ENCODE data around the gene FAM118A. TPM values are rescaled to one million over a fixed set of nuclear protein-coding genes. Genes with fewer than 3 reads are reported as not detected.
A peak's percentile ranks its signal among the peaks of the same experiment; 100 is the strongest.

The FAM118A gene
- total and polyA plus RNA-seq, 2 experiments from 2014 or later, result 227 to 240 TPM

DNA sequence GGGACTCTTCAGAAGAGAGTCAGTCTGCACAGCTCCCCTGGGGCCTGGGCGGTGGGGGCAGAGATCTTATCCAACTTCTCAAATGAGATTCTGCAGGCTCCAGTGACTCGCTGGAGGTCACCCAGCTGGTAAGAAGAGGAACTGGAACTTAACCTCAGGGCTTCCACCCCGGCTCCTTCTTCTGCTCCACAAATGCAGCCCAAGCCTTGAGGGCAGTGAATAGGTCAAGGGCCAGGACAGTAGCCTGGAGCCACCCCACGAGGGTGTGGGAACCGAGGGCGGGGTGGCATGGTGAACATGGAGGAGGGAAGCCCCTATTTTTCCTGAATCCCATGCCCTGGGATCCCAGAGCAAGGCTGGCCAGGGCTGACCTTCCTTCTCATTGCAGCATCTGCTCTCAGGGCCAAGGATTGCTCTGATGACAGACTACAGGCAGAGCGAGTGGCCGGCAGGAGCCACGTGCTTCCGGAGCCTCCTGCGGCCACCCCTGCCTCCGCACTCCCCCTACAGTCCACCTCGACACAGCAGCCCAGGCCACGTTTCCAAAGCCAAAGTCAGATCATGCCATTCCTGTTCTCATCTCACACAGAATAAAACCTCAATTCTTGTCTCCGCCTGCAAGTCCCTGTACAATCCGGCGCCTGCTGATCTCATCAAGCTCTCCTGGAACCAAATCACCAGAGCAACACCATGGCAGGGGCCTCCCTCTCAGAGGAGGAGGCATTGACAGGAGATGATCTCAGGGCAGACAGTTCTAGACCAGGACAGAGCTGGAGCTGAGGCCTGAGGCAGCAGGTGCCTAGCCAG is 46.1 kb upstream of the FAM118A start:
- Histone ChIP-seq H3K4me3 (no peak overlapping the region), H3K4me1 (ENCODE audit: low read depth) (no peaks in the 10 kb centered on the region), H3K9me3 (ENCODE audit: low read depth) (no peaks in the 10 kb centered on the region), H3K27me3 (no peaks in the 10 kb centered on the region), H3K27ac (no peak overlapping the region), H3K36me3 (no peaks in the 10 kb centered on the region)
- DNase-seq (ENCODE audit: low read depth in 1 of 2, low spot score in 1 of 2), result peak; percentile 89 to 90
- TF ChIP-seq, protein P1, sequence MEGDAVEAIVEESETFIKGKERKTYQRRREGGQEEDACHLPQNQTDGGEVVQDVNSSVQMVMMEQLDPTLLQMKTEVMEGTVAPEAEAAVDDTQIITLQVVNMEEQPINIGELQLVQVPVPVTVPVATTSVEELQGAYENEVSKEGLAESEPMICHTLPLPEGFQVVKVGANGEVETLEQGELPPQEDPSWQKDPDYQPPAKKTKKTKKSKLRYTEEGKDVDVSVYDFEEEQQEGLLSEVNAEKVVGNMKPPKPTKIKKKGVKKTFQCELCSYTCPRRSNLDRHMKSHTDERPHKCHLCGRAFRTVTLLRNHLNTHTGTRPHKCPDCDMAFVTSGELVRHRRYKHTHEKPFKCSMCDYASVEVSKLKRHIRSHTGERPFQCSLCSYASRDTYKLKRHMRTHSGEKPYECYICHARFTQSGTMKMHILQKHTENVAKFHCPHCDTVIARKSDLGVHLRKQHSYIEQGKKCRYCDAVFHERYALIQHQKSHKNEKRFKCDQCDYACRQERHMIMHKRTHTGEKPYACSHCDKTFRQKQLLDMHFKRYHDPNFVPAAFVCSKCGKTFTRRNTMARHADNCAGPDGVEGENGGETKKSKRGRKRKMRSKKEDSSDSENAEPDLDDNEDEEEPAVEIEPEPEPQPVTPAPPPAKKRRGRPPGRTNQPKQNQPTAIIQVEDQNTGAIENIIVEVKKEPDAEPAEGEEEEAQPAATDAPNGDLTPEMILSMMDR (IDR thresholded peaks at IDR 0.05; ENCODE audit: low read depth, low read length), result peak; percentile 87

- TF ChIP-seq, protein P1 (IDR thresholded peaks at IDR 0.05; ENCODE audit: low read depth, low read length), result no peak
- Histone ChIP-seq H3K4me1 (ENCODE audit: low read depth) (no peaks in the 10 kb centered on the region), H3K27ac (no peak overlapping the region), H3K9me3 (ENCODE audit: low read depth) (no peaks in the 10 kb centered on the region), H3K27me3 (no peaks in the 10 kb centered on the region), H3K4me3 (no peak overlapping the region), H3K36me3 (no peaks in the 10 kb centered on the region)
- peak in 1 of 2 donors; percentile 33 for DNase-seq (ENCODE audit: low read depth in 1 of 2, low spot score in 1 of 2)
Measured at GRCh38 chr22:45265535-45265934, 44.2 kb upstream of the FAM118A start.

DNA sequence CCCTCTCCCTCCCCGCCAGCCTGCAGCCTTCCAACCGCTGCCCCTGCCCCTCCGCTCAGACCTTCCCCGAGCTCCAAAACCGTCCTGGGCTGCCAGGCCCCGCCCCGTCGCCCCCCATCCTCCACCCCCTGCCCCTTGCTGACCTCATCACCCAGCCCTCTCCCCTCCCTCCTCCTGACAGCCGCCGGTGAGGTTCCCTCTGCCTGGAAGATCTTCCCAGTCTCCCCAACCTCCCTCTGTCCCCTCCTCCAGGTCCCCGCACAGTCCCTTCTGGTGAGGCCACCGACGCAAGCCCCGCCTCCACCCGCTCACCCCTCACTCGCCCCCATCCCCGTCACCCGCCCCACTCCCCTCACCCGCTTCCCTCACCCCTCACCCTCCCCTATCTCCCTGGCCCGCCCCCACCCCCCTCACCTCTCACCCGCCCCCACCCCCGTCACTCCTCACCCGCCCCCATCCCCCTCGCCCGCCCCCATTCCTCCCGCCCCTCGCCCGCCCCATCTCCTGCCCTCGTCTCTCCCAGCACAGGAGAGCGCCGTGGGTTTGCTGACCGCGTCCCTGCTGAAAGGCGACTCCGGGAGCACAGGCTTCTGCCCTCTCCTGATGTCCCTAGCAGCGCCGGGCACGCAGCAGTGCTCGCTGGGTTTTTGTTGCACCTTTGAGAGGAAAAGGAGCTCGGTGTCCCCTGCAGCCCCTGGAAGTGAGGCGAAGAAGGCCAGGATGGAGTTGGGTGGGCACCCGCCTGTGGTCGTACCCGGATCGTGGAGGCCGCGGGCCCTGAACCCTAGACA is 41.4 kb upstream of the FAM118A start:
- Histone ChIP-seq H3K36me3 (no peaks in the 10 kb centered on the region), H3K4me3 (peak overlapping the region; percentile 60), H3K27ac (no peak overlapping the region), H3K27me3 (no peaks in the 10 kb centered on the region), H3K9me3 (ENCODE audit: low read depth) (no peaks in the 10 kb centered on the region), H3K4me1 (ENCODE audit: low read depth) (peaks cover 13% of the 10 kb centered on the region)
- peak; percentile 21 to 82 for DNase-seq (ENCODE audit: low read depth in 1 of 2, low spot score in 1 of 2)
- TF ChIP-seq, protein P1 (IDR thresholded peaks at IDR 0.05; ENCODE audit: low read depth, low read length), result no peak

DNA sequence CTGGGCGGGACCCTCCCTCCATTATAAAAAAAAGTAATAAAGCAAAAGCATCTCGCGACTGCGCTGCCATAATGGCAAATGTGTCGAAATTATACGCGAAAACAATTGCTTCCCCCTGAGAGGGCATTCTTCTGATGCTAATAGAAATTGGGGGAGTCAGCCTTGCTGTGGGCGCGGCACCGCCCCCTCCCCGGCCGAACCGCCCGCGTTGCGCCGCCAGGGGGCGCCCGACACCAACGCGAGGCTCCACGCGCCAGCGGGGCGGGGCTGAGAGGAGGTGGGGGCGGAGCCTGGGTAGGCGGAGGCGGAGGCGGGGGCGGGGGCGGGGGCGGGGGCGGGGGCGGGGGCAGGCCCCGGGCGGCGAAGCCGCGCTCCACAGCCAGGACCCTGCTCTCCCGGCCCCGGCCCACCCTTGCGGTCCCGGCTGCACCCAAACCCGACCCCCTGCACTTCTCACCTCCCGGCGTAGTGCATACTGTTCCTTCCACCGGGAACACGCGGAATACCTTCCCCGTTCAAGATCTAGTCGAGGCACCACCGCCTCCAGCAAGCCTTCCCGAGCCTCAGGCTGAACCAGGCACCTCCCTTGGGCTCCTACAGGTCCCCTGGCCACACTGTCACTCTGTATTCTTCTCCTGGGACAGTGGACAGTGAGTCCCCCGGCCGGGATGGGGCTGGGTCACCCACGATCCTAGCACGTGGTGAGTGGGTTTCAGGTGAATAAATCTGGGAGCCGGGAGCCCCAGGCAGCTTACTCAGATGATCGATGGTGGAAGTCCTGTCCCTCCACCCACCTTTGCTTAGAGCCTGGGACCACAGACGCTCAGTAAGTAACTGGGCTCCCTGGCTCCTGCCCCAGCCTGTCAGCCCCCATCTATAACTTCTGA is 40.5 kb upstream of the FAM118A start:
- Histone ChIP-seq H3K36me3 (no peaks in the 10 kb centered on the region), H3K27me3 (no peaks in the 10 kb centered on the region), H3K27ac (no peak overlapping the region), H3K4me1 (ENCODE audit: low read depth) (peaks cover 13% of the 10 kb centered on the region), H3K4me3 (peak overlapping the region; percentile 60), H3K9me3 (ENCODE audit: low read depth) (no peaks in the 10 kb centered on the region)
- peak; percentile 80 to 91 for DNase-seq (ENCODE audit: low read depth in 1 of 2, low spot score in 1 of 2)
- TF ChIP-seq, protein P1 (IDR thresholded peaks at IDR 0.05; ENCODE audit: low read depth, low read length), result peak; percentile 75
